AG08395 (cell line): ENCODE measurements around the gene HHIPL1.

ENCODE experiments used
- DNase-seq: peaks from one replicate; pipeline ENCODE4 v3.0.0; 2012; ENCODE audit warnings: mixed read lengths, low spot score

Gene HHIPL1

DNA sequence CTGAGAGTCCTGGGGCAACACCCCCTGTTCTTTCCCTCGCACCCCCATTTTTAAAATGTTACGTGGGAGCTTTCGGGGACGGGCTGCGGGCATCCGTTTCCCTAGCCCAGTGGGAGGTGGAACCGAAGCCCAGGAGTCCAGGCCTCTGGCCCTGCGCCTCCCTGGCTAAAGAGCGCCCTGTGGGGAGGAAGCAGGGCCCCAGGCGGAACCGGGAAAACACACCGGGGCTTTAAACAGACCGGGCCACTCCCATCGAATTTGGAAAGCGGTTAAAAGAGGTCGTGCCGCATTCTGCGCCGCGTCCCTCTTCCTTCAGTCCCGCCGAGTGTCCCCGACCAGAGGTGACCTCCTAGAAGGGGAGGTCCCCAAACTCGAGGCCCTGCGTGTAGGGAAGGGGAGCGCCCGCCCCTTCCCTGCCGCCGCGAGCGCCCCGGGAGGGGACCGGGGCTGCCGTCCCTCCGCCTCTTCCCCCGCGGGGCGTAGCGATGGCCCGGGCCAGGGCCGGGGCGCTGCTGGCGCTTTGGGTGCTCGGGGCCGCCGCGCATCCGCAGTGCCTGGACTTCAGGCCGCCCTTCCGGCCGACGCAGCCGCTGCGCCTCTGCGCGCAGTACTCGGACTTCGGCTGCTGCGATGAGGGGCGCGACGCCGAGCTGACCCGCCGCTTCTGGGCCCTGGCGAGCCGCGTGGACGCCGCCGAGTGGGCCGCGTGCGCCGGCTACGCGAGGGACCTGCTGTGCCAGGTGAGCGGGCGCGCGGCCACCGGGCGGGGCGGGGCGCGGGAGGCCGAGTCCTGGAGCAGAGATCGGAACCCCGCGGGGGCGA is at the start of gene HHIPL1:
HHIPL1 (plus strand) TSS at position 407 of the 822 bp plus-strand sequence; CDS start at position 486, 79 bp downstream.
- peak; percentile 50 for DNase-seq

DNA sequence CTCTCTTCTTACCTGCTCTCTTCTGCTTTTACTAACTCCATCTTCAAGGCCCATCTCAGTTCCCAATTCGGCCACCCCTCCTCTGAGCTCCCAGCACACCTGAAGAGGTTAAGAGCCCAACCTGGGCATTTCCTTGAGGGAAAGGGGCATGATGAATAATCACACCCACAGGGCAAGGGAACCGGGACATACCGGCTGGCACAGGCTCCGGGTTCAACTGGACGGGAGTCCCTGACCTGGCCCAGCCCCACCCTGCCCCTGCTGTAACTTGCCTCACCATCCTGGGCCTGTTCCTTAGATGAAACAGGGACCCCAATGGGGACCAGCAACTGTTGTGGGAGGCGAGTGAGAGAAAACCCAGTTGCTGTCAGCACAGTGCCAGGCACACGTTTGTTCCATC is 49.4 kb upstream of the HHIPL1 start:
- DNase-seq = no peak

DNA sequence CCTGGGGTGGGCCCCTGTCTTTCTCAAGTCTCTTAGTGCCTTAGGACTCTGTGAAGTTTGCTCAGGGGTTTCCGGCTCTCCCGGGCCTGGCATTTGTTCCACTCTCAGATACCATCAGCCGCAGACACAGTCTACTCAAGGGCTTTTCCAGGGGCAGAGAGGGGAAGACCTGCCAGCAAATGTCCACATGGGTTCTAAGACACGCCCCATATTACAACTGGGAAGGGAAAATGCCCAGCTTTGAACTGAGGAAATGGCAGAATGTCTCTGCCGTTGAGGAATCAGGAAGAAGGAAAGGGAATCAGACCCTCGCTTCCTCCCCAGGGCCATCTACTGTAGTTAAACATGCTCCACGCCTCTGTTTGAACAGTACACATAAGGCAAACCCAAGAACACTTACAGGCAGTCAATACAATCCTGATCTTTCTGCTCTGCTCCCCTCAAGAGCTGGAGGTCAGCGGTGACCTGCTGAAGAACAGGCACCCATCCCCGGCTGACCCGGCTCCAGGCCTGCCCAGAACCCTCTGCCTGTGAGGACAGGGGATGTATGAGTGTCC is 48.8 kb upstream of the HHIPL1 start:
- no peak for DNase-seq

DNA sequence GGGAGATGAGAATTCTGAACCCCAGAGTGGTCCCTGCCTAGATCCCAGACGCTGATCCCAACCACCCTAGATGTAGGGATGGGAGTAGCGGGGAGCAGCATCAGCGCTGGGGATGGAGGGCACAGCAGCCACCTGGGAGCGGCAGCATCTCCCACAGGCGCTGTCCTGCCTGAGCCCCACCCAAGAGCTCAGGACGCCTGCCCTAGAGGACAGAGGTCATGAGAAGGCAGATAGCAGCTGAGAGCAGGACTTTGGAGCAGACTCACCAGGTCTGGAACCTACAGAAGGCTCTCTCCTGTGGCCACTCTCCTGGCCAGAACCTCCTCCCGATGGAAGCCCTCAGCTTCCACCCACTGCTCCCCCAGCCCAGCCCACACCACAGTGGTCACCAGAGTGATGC is 48.2 kb upstream of the HHIPL1 start:
- DNase-seq = no peak

DNA sequence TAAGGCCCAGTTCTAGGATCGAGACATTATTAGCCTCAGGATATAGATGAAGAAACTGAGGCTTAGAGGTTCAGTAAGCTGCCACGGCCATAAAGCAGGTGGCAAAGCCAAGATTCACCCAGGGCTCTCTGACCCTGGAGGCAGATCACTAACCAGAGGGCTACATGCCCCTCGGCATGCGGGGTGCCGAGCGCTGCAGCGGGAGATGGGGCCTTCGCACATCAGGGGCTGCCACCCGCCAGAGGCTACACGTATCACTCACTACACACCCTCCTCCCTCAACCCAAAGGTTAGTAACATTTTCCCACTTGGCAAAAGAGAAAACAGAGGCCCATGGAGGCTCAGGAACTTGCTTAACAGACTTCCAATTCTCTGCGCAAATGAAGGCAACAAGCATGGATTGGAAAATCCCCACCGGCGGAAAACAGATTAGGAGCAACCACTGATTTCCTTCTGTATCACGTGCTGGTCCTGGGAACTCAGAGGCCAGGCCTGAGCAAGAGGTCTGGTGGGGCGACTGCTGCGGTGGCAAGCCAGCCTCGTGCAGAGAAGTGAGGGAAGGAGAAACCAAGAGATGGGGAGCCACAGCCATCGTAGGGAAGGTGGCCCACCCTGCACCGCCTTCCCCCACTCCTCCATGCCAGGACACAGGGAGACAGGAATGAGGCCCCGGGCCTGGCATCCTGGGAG is 46.9 kb upstream of the HHIPL1 start:
- no peak for DNase-seq

DNA sequence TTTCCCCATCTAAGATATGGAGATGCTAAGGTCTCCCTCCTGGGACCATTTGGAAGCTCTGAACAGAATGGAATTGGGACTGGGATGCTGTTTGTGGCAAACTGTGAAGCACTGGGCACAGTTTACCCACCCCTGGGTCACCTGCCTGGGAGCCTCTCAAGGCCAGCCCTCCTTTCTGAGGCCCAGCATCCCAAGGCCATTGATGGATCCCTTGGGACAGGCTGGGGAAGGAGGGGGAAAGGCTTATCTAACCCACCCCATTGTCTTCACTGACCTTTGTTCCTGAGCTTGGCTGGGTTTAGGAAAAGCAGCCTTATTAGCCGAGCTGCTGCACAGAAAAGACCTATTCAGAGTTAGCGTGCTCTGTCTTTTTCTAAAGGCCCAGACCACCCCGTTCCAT is 46.2 kb upstream of the HHIPL1 start:
- no peak for DNase-seq

DNA sequence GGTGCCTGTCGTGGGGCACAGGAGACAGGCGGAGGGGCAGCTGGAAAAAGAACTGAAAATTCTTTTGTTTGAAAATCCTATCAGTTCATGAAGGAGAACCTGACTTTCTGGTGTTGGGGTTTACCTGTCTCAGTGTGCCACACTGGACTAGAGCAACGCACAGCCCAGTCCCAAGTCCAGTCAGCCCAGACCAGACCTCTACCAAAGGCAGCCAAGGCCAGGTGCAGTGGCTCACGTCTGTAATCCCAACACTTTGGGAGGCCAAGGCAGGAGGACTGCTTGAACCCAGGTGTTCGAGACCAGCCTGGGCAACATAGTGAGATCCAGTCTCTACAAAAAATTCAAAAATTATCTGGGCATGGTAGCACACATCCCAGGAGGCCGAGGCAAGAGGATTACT is 45.5 kb upstream of the HHIPL1 start:
- DNase-seq = no peak

DNA sequence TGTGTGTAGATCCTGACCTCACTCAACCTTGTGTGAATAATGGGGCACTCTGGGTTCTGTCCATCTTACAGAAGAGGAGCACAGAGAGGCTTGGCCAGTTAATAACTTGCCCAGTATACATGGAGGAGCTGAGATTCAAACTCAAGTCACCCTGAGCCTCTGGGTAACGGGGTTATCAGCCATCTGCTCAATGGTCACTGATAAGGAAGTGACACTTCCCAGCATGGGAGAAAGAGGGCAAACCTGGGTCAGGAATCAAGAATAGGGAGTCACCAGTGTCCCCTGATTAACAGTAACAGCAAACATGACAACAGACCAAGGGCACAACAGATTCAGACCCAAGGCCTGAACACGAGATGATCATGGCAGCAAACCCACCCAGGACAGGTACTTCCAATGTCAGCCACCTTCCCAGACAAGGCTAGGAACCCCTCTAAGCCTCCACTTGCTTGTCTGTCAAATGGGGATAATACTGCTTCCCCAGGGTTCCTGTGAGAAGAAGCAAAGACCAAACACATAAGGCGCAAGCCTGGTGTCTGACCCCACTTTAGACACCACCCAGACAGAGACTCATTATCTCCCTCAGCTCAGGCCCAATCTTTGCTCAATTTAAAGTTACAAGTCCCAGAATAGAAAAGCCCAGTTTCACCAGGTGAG is 44.6 kb upstream of the HHIPL1 start:
- DNase-seq = no peak

DNA sequence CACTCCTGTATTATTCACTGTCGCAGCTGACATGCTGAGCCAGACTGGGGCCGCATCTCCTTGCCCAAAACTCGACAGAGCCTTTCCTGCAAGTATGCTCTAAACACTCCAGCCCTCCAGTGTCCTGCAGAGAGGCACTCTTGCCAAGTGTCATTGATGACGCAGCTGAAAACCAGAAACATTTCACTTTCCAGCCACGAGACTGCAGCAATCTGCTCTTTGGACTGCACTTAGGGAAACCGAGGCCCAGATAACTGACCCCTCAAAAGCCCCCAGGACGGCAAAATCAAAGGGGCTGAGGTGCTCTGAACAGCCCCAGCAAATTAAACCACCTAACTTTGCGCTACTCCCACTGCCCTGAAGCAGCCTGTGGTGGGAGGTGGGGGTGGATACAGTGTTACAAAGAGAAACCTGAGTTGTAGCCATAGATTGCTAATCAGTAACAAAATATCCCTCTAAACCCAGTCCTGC is 43.5 kb upstream of the HHIPL1 start:
- no peak for DNase-seq

DNA sequence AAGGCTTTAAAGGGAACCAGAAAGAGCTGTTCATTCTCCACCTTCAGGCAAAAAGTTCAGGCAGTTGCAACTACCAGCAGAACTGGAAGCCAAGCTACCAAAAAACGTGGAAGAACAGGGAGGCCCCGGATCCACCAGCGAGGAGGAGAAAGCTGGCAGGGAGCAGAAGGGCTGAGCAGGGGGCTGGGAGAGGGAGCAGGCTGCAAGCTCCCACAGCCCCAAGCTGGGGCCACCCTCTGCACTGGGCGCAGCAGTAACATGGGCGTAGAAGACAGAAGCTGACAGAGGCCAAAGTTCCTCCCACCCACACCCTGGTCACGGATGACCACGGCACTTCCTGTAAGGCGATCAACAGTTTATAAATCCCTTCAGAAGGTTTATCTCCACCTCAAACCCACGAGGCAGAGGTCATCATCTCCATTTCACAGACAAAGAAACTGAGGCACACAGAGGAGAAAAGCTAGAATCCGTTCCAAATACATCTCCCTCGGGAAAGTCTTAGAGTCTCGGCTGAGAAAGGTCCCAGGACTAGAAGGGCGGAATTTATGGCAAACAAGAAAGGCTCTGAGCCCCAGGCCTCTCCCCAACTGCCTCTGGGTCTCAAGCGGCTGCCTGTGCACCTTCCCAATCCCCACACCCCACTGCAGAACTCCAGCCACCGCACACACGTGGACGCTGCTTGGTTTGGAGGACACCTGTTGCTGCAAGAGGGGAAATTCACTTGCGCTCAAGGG is 42.7 kb upstream of the HHIPL1 start:
- DNase-seq = no peak

DNA sequence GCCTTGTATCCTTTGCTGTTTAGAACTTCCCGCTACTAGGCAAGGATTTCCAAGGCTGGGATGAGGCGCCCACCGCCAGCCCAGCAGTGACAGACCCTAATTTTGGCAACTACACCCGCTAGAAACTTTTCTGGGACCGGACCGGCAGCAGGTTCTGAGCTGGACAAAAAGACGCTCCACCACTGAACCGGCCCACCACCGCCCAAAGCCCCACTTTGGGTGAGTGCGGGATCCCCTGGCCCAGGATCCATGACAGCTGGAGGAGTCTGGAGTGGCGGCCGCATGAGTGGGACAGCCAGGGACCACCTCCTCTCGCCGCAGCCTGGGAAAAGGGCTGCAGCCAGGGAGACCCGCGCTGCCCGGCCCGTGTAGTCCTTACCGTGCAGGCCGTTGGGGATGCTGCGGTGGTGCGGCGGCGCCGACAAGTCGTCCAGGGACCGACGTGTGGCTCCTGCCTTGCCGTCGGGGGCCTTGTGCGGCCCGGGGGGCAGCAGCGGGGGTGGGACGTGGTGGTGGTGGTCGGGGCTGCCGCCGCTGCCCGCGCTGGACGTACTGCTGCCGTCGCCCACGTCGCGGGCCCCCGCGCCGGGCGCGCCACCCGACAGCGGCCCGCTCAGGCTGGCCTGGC is 42.0 kb upstream of the HHIPL1 start:
- no peak for DNase-seq

DNA sequence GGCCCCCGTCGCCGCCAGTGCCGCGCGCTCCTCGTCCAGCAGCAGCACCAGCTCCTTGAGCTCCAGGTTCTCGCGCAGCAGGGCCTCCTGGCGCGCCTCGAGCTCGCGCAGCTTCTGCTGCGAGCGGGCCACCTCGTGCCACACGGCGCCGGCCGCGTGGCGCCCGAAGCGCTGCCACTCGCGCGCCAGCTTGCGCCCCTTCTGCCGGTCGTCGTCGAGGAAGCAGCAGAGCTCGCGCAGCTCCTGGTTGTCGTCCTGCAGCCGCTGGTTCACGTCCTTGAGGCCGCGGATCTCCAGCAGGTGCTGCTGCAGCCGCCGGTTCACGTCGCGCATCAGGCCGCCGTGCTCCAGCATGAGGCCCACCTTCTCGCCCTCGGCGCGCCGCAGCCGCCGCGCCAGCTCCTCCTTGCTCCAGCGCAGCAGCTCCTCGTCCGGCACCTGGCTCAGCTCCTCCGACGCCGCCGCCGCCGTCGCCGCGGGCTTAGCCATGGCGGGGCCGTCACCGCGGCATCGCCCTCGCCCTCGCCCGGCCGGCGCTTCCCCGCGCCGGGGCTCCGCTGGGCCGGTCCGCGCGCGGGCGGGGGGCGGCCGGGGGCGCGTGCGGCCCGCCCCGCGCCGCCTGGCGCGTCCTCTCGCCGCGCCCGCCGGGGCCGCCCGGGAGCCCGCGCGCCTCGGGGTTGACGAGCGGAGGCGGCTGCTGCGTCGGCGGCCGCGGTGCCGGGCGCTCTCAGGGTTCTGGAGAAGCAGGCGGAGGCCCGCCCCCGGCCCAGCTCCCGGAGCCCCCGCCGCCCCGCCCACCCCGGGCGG is 41.3 kb upstream of the HHIPL1 start, which contains the start of gene CCDC85C:
CCDC85C (minus strand) TSS at position 737 of the 807 bp plus-strand sequence; CDS start at position 489, 248 bp downstream.
- no peak for DNase-seq

DNA sequence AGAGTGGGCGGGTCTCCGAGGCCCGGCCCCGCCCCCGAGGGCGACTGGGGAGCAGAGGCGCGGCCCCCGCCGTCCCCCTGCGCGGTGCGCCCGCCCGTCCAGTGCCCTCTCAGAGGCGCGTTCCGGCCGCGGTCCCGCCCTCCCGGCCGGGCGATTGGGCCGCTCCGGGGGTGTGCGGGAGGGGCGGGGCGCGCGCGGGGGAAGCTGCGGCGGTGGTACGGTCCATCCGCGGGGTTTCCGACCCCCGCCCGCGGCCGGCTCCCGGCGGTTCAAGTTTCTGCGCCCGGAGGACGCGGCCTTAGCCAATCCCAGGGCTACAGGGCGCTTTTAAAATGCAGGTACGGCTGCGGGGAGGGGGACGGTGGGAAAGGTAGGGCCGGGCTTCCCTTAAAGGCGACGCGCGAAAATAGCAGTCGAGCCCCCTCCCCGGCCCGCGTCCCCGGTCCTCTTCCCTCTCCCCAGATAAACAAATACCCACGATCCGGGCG is 40.6 kb upstream of the HHIPL1 start:
- peak; percentile 99 for DNase-seq

DNA sequence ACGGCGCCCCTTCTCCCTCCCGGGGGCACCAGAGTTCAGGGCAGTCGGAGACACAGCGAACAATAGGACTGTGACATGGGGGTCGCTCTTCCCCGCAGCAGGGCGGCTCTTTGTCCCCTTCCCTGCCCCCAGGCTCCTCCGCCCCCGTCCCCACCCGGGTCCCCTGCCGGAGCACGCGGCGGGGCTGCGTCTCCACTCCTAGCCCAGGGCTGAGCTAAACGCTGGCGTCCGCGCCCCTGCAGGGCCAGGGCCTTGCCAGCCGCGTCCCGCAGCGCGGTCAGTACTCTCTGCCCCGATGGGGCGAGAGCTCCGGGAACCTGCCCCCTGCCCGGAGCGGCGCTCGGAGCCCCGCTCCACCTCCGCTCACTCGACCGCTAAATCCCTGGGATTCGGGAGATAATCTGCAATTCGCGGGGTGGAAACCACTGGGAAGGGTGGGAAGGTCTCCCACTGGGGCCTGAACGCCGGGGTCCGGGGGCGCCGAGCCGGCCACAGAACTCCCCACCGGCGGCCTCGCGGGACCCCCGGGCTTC is 40.1 kb upstream of the HHIPL1 start:
- peak; percentile 38 for DNase-seq

DNA sequence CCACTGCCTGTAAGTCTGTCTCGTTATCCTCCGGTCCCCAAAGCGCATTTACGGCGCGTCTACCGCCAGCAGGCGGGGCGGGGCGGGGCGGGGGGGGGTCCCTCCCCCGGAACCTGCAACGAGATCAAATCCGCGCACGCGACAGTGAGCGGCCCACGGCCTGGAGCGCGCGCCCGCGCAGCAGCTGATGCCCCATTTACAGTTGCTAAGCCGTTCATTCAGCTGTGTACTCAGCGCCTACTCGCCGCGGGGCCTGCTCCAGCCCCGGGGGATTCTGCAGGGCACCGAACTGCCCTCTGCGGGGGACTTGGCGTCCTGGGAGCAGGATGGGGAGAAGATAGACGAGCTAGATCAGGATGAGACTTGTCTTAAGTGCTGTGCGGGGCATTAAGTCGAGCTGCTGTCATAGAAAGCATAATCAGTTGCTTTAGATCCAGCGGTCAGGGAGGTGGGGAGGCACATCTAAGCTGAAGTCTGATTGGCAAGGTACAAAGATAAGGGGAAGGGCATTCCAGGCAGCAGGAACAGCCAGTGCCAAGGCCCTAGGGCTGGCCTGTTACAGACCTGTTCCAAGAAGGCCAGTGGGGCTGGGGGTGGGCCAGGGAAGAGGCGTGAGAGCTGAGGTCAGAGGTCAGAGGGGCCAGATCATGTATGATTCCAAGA is 39.5 kb upstream of the HHIPL1 start:
- DNase-seq = peak; percentile 70

DNA sequence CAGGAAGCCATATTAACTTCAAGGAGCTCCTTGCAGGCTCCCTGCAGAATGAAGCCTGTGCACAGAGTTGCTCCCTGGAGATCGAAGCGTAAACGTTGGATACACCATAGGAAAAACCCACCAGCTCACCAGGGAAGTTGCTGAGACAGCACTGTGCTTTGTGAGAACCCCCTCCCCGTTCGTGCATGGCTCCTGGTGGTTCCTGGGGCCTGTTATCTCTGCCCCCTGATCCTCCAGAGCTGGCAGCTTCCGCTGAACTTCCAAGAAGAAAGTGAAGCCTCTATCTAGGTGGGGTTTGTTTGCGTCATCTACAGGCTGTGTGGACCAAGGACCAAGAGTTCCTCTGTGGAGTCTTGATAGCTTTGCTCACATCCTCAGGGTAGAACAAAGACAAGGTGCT is 38.6 kb upstream of the HHIPL1 start:
- no peak for DNase-seq

DNA sequence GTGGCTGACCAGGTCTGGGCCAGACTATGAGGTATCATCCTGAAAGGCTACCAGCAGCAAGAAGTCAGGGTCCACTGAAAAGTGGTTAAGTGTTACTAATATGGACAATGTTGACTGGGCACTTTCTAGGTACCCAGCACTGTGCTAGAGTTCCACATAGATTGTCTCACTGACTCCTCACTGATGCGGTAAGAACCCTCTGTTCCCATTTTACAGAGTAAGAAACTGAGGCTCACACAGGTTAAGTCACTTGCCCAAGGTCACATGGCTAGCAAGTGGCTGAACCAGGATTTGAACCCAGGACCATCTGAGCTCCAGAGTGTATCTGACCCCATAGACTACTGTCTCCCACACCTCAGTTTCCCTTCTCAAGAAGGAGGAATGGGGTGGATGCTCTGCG is 36.3 kb upstream of the HHIPL1 start:
- DNase-seq = no peak

DNA sequence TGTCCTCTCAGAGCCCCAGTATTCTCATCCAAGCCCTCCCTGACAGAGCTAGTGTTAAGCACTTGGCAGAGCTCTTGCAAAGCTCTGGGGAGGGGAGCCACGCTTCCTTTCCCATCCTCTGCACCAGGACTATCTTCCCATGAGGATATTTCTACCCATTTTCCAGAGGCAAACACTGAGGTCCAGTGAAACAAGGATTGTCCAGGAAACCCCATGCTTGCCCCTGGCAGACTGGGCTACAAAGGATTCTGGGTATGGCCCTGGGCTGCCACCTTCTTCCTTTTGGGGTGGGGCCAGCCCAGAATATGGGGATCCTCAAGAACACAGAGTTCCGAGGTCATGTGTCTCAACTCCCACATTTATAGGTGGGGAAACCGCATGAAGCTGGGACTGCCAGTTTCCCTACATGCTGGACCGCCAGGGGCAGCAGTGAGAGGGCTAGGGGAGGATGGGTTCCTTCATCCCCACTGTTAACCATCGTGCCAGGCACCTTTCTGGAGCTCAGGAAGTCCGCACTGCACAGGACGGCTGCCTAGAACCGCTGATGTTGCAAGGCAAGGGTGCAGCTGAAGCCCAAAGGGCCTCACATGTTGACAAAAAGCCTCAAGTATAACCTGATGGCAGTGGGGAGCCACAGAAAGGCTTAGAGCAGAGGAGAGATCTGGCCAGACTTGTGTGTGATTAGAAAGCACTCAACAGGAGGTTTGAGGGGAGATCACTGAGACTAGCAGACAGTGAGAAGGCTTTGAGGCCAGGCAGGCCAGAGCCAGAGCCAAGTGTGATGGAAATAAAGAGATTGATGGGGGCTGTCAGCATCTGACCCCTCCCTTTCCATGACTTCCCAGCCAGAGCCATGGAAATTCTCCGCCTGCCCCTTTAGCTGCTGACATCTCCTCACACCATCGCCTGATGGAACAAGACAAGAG is 35.4 kb upstream of the HHIPL1 start:
- no peak for DNase-seq
